RWPE2 (cell line): ENCODE data around the gene MRPL55.

ENCODE experiments used
- ATAC-seq: fragments of 200-7000 bp; cut with Tn5 transposase; 3 replicates; pipeline ENCODE4 v1.9.1; 2021; ENCODE audit warnings: low read depth
- DNase-seq: peaks from one replicate; pipeline ENCODE4 v3.0.0-alpha.2; 2020; ENCODE audit warnings: low spot score
- H3K27ac ChIP-seq: fragments of 450-650 bp; 2 replicates; pipeline ENCODE4 v1.5.1; 2017; ENCODE audit warnings: mild to moderate bottlenecking; ENCODE audit not compliant: poor library complexity, severe bottlenecking
- H3K27me3 ChIP-seq: fragments of 250-450 bp; sonication (Bioruptor Pico); 2 replicates; pipeline ENCODE4 v1.5.1; 2021; ENCODE audit warnings: mild to moderate bottlenecking, moderate library complexity; ENCODE audit not compliant: insufficient read depth, poor library complexity, severe bottlenecking
- H3K36me3 ChIP-seq: fragments of 250-450 bp; sonication (Bioruptor Pico); 2 replicates; pipeline ENCODE4 v1.5.1; 2020; ENCODE audit warnings: low read depth, mild to moderate bottlenecking, moderate library complexity
- H3K4me1 ChIP-seq: fragments of 250-450 bp; sonication (Bioruptor Pico); 2 replicates; pipeline ENCODE4 v1.5.1; 2021; ENCODE audit warnings: mild to moderate bottlenecking, moderate library complexity; ENCODE audit not compliant: insufficient read depth, poor library complexity, severe bottlenecking
- H3K4me3 ChIP-seq: fragments of 250-450 bp; sonication (Bioruptor Pico); 2 replicates; pipeline ENCODE4 v1.5.1; 2021; ENCODE audit warnings: mild to moderate bottlenecking, moderate library complexity; ENCODE audit not compliant: severe bottlenecking
- H3K9me3 ChIP-seq: fragments of 250-450 bp; sonication (Bioruptor Pico); 2 replicates; pipeline ENCODE4 v1.5.1; 2021; ENCODE audit warnings: mild to moderate bottlenecking, moderate library complexity; ENCODE audit not compliant: severe bottlenecking
- CTCF ChIP-seq: fragments of 450-650 bp; IDR thresholded peaks from one replicate; pipeline ENCODE4 v1.5.1; 2017; ENCODE audit warnings: mild to moderate bottlenecking, moderate library complexity; ENCODE audit not compliant: poor library complexity, severe bottlenecking

The MRPL55 gene

GRCh38 chr1:228156515-228156881 is 47.4 kb upstream of the MRPL55 start:
- no peaks in the 10 kb centered on the region for H3K27me3 ChIP-seq
- no peaks in the 10 kb centered on the region for H3K36me3 ChIP-seq
- DNase-seq (peak; percentile 25), ATAC-seq (no peak)
- H3K4me1 ChIP-seq, result peaks cover 2% of the 10 kb centered on the region
- H3K4me3 ChIP-seq, result no peak overlapping the region
- no peaks in the 10 kb centered on the region for H3K9me3 ChIP-seq
- TF ChIP-seq CTCF, result no peak
- no peak overlapping the region for H3K27ac ChIP-seq

DNA sequence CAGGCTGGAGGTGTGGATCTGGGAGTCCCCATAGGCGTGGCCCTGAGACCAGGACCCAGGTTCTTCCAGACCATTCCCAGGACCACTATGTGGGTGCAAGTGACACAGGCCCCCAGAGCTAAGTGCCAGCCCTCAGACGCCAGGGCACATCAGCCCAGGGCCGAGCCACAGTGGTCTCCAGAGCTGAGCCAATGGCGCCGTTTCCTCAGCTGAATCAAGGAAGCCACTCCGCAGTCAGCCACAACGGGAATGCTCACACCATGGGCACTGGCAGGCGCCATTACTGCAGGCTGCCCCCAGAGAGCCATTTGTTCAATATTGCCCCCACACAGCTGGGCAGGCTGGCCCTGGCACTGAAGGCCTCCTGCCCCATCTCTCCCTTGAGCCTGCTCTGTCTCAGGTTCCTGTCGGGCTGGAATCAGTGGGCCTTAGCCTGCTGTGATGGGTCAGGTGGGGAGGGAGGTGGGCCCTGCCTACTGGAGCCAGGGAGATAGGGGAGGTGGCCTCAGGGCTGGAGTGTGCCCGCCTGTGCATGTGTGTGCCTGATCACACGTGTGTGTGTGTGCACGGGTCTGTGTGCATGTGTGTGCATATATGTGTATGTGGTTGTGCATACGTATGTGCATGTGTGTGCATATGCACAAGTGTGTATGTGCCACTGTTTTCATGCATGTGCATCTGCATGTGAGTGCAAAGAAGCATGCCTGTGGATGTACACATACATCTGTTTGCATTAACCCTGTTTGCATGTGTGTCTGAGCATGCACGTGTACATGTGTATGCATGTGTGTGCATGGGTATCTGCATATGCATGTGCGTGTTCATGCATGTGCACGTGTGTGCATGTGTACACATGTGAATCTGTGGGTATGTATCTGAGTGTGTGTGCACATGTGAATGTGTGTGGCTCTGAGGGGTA is 46.8 kb upstream of the MRPL55 start:
- Histone ChIP-seq H3K4me1 (no peaks in the 10 kb centered on the region), H3K27ac (no peak overlapping the region), H3K27me3 (no peaks in the 10 kb centered on the region), H3K36me3 (no peaks in the 10 kb centered on the region), H3K9me3 (no peaks in the 10 kb centered on the region), H3K4me3 (no peak overlapping the region)
- TF ChIP-seq CTCF, result no peak
- DNase-seq (no peak), ATAC-seq (no peak)

- H3K27ac ChIP-seq, result no peak overlapping the region
- ATAC-seq, result no peak
- H3K4me1 ChIP-seq, result no peaks in the 10 kb centered on the region
- no peak for DNase-seq
- H3K4me3 ChIP-seq, result no peak overlapping the region
- TF ChIP-seq CTCF, result no peak
- H3K36me3 ChIP-seq, result no peaks in the 10 kb centered on the region
- H3K27me3 ChIP-seq, result no peaks in the 10 kb centered on the region
- no peaks in the 10 kb centered on the region for H3K9me3 ChIP-seq
These were observed 45.8 kb upstream of the MRPL55 start for GRCh38 chr1:228154670-228155571.

DNA sequence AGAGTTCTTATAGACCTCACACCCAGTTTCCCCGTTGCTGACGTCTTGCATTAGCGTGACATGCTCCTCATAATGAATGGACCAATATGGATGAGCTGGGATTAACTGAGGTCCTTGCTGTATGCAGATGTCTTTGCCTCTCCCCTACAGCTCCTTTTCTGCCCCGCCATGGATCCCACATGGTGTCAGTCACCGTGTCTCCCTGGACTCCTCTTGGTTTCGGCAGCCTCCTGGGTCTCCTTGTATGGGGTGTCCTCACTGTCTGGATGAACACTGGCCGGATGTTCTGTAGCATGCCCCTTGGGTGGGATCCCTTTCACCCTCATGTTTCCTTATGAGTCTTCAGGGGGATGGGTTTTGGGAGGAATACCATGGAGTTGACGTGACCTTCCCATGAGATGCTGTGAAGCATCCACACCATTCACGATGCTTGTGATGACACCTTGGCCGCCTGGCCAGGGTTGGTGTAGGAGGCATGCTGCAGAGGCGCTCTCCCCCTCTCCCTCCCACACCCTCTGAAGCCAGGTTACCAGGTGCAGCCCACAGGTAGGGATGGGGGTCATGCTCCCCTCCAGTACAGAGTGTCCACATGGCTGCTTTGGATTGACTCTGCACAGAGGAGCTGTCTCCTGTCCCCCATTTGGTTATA is 45.0 kb upstream of the MRPL55 start:
- no peak overlapping the region for H3K4me3 ChIP-seq
- ATAC-seq (no peak), DNase-seq (no peak)
- no peak for TF ChIP-seq CTCF
- H3K36me3 ChIP-seq, result no peaks in the 10 kb centered on the region
- H3K9me3 ChIP-seq, result no peaks in the 10 kb centered on the region
- H3K27ac ChIP-seq, result no peak overlapping the region
- peaks cover 2% of the 10 kb centered on the region for H3K4me1 ChIP-seq
- no peaks in the 10 kb centered on the region for H3K27me3 ChIP-seq
